GM19328 (cell line): ENCODE data around the gene MEFV.
"Not testable (repeated sequence)": the region's sequence is repeated elsewhere in the genome, so short reads cannot be mapped to it uniquely, and the experiment has no call there.

Experiments
- ATAC-seq: cut with Tn5 transposase; IDR thresholded peaks from one replicate; pipeline ENCODE4 v1.9.1; 2021; ENCODE audit warnings: mild to moderate bottlenecking, moderate library complexity; ENCODE audit not compliant: unreplicated experiment

MEFV gene

GRCh38 chr16:3270718-3271117 is 14.3 kb upstream of the MEFV start:
- not testable (repeated sequence) for ATAC-seq

GRCh38 chr16:3268294-3268693 is 11.9 kb upstream of the MEFV start:
- no peak for ATAC-seq

GRCh38 chr16:3266873-3267537 is 10.6 kb upstream of the MEFV start:
- ATAC-seq = no peak

GRCh38 chr16:3264137-3265036 is 8.0 kb upstream of the MEFV start:
- ATAC-seq = peak; percentile 78

GRCh38 chr16:3262517-3262916 is 6.1 kb upstream of the MEFV start:
- no peak for ATAC-seq

GRCh38 chr16:3259836-3260235 is 3.4 kb upstream of the MEFV start:
- no peak for ATAC-seq

- no peak for ATAC-seq
These were observed 533 bp upstream of the MEFV start for GRCh38 chr16:3256866-3257465.

GRCh38 chr16:3254309-3254708 is 2.1 kb downstream of the MEFV start:
- ATAC-seq = no peak

GRCh38 chr16:3252967-3253366 is 3.5 kb downstream of the MEFV start:
- no peak for ATAC-seq

- no peak for ATAC-seq
These were observed 7.0 kb downstream of the MEFV start for GRCh38 chr16:3249451-3249850.

- no peak for ATAC-seq
These were observed 7.4 kb downstream of the MEFV start for GRCh38 chr16:3249020-3249419.

- no peak for ATAC-seq
These were observed 7.8 kb downstream of the MEFV start for GRCh38 chr16:3248596-3248995.

- no peak for ATAC-seq
These were observed 9.6 kb downstream of the MEFV start for GRCh38 chr16:3246876-3247275.

- ATAC-seq = no peak
These were observed 10.4 kb downstream of the MEFV start for GRCh38 chr16:3246002-3246401.

- no peak for ATAC-seq
These were observed 12.6 kb downstream of the MEFV start for GRCh38 chr16:3243882-3244281.

GRCh38 chr16:3242709-3243108 is 13.7 kb downstream of the MEFV start:
- no peak for ATAC-seq

- ATAC-seq = no peak
These were observed 14.7 kb downstream of the MEFV start for GRCh38 chr16:3241761-3242160.

GRCh38 chr16:3235856-3236669 is 20.4 kb downstream of the MEFV start:
- no peak for ATAC-seq

- peak; percentile 89 for ATAC-seq
These were observed 21.4 kb downstream of the MEFV start, which contains the start of gene ZNF200 for GRCh38 chr16:3234857-3235561. Gene ZNF200 (minus strand): TSS chr16:3235158. CDS start chr16:3233755, 1,403 bp downstream.

- ATAC-seq = no peak
These were observed 21.9 kb downstream of the MEFV start for GRCh38 chr16:3234543-3234856.
